GM23248 (cell line): ENCODE data around the gene MSH3. TPM values are rescaled to one million over a fixed set of nuclear protein-coding genes. Genes with fewer than 3 reads are reported as not detected.
"Not testable (repeated sequence)": the region's sequence is repeated elsewhere in the genome, so short reads cannot be mapped to it uniquely, and the experiment has no call there.

Experiments used
- DNase-seq: peaks from one replicate; pipeline ENCODE4 v3.0.0-alpha.2; 2015
- H2AFZ ChIP-seq: fragments of 200-600 bp; sonication (generic); 2 replicates; pipeline ENCODE4 v1.6.1; 2016; ENCODE audit warnings: antibody characterized with exemption
- H3F3A ChIP-seq: fragments of 200-600 bp; sonication (generic); 2 replicates; pipeline ENCODE4 v1.6.1; 2016; ENCODE audit warnings: mild to moderate bottlenecking, antibody characterized with exemption, mixed run types; ENCODE audit not compliant: insufficient read depth
- H3K27ac ChIP-seq: fragments of 200-600 bp; sonication (generic); 2 replicates; pipeline ENCODE4 v1.5.1; 2016; ENCODE audit warnings: mild to moderate bottlenecking
- H3K27me3 ChIP-seq: fragments of 200-600 bp; sonication (generic); replicated peaks from 2 replicates; pipeline ENCODE4 v1.6.1; 2016; ENCODE audit warnings: mild to moderate bottlenecking; ENCODE audit not compliant: insufficient read depth
- H3K36me3 ChIP-seq: fragments of 200-600 bp; sonication (generic); 2 replicates; pipeline ENCODE4 v1.6.1; 2016; ENCODE audit warnings: low read depth, mild to moderate bottlenecking
- H3K4me1 ChIP-seq: fragments of 200-600 bp; sonication (generic); 2 replicates; pipeline ENCODE4 v1.6.1; 2016; ENCODE audit warnings: mild to moderate bottlenecking; ENCODE audit not compliant: insufficient read depth
- H3K4me2 ChIP-seq: fragments of 200-600 bp; sonication (generic); one replicate; pipeline ENCODE4 v1.6.1; 2016; ENCODE audit warnings: mild to moderate bottlenecking; ENCODE audit not compliant: unreplicated experiment
- H3K4me3 ChIP-seq: fragments of 200-600 bp; sonication (generic); 2 replicates; pipeline ENCODE4 v1.5.1; 2016; ENCODE audit warnings: mild to moderate bottlenecking
- H3K79me2 ChIP-seq: fragments of 200-600 bp; sonication (generic); 2 replicates; pipeline ENCODE4 v1.6.1; 2016; ENCODE audit warnings: mild to moderate bottlenecking; ENCODE audit not compliant: insufficient read depth
- H3K9ac ChIP-seq: fragments of 200-600 bp; sonication (generic); 2 replicates; pipeline ENCODE4 v1.6.1; 2016; ENCODE audit warnings: mild to moderate bottlenecking
- H3K9me2 ChIP-seq: fragments of 200-600 bp; sonication (generic); 2 replicates; pipeline ENCODE4 v1.6.1; 2016; ENCODE audit warnings: mixed run types, mild to moderate bottlenecking, moderate library complexity; ENCODE audit not compliant: insufficient read depth
- H3K9me3 ChIP-seq: fragments of 200-600 bp; sonication (generic); one replicate; pipeline ENCODE4 v1.6.1; 2017; ENCODE audit warnings: low read depth
- H4K20me1 ChIP-seq: fragments of 200-600 bp; sonication (generic); 2 replicates; pipeline ENCODE4 v1.6.0; 2016; ENCODE audit not compliant: insufficient read depth
- EZH2 ChIP-seq: fragments of 200-600 bp; sonication (generic); IDR thresholded peaks from 2 replicates; pipeline ENCODE4 v1.6.1; 2018; ENCODE audit warnings: antibody characterized with exemption, mild to moderate bottlenecking; ENCODE audit not compliant: insufficient read depth, poor library complexity, severe bottlenecking
- EZH2phosphoT487 ChIP-seq: fragments of 200-600 bp; sonication (generic); IDR thresholded peaks from 2 replicates; pipeline ENCODE4 v1.6.1; 2018; ENCODE audit warnings: antibody characterized with exemption, moderate library complexity, mild to moderate bottlenecking, low read depth; ENCODE audit not compliant: insufficient read depth
- WGBS, 2 experiments: methylation state at CpG; one replicate each; pipeline ENCODE4 v1.1.6; 2015 to 2017; ENCODE audit warnings: low lambda C conversion rate in 2 of 2, low coverage in 1 of 2; ENCODE audit errors: missing lambda C conversion rate in 2 of 2; 5-methylcytosine and 5-hydroxymethylcytosine counted together
- in situ Hi-C: fragments of 300-500 bp; cut with MboI; formaldehyde crosslinking; loops from 2 replicates; pipeline ENCODE4 v1.15.0; 2020
- polyA plus RNA-seq: library from polyadenylated mRNA; unstranded; fragments of >200 nt; fragmentation: Nextera tagmentation; extraction: Ambion mirVana; gene quantifications from 2 replicates; pipeline ENCODE4 v1.2.1, GENCODE V29; 2016
- total RNA-seq: library from RNA; depleted of rRNA; stranded (reverse); fragments of >200 nt; shearing (Covaris generic); gene quantifications from 2 replicates; pipeline ENCODE4 v1.2.3, GENCODE V29; 2014

MSH3 gene
- total and polyA plus RNA-seq, 2 experiments from 2014 or later, result 11.7 to 14.0 TPM

GRCh38 chr5:80881726-80882125 lies 227.3 kb downstream of the MSH3 start:
- no peak overlapping the region for H3K9ac ChIP-seq
- TF ChIP-seq EZH2, result no peak
- H3K4me1 ChIP-seq, result no peaks in the 10 kb centered on the region
- no peaks in the 10 kb centered on the region for H3K9me2 ChIP-seq
- no peak for DNase-seq
- H3K27ac ChIP-seq, result no peak overlapping the region
- H2AFZ ChIP-seq, result no peak overlapping the region
- no peaks in the 10 kb centered on the region for H3F3A ChIP-seq
- H3K4me3 ChIP-seq, result no peak overlapping the region
- in situ Hi-C loops, result no loop called here
- H3K9me3 ChIP-seq, result no peaks in the 10 kb centered on the region
- no peaks in the 10 kb centered on the region for H4K20me1 ChIP-seq
- H3K27me3 ChIP-seq, result no peaks in the 10 kb centered on the region
- no peak overlapping the region for H3K4me2 ChIP-seq
- no peaks in the 10 kb centered on the region for H3K36me3 ChIP-seq
- H3K79me2 ChIP-seq, result no peaks in the 10 kb centered on the region
- 92 to 96% methylated on average over 4 of the region's 4 CpGs for WGBS, 2 experiments

GRCh38 chr5:80883390-80883789 lies 228.9 kb downstream of the MSH3 start:
- H3K9ac ChIP-seq, H3K9me3 ChIP-seq, H3K27me3 ChIP-seq, in situ Hi-C loops, H3K9me2 ChIP-seq, H3K36me3 ChIP-seq, H3K79me2 ChIP-seq, H3K27ac ChIP-seq, H3K4me2 ChIP-seq, DNase-seq, H3K4me1 ChIP-seq, H2AFZ ChIP-seq, H4K20me1 ChIP-seq, H3F3A ChIP-seq, H3K4me3 ChIP-seq: not testable (repeated sequence)
- 91 to 93% methylated on average over 3 of the region's 3 CpGs for WGBS, 2 experiments

GRCh38 chr5:80884086-80884813 lies 229.8 kb downstream of the MSH3 start:
- no peak for DNase-seq
- H2AFZ ChIP-seq, result no peak overlapping the region
- no peaks in the 10 kb centered on the region for H3F3A ChIP-seq
- no peaks in the 10 kb centered on the region for H3K4me1 ChIP-seq
- H3K9me2 ChIP-seq, result no peaks in the 10 kb centered on the region
- H3K36me3 ChIP-seq, result no peaks in the 10 kb centered on the region
- H4K20me1 ChIP-seq, result no peaks in the 10 kb centered on the region
- no peak overlapping the region for H3K9ac ChIP-seq
- H3K27me3 ChIP-seq, result no peaks in the 10 kb centered on the region
- no peak overlapping the region for H3K4me2 ChIP-seq
- no peak overlapping the region for H3K27ac ChIP-seq
- in situ Hi-C loops, result no loop called here
- H3K4me3 ChIP-seq, result no peak overlapping the region
- 96 to 98% methylated on average over 3 of the region's 3 CpGs for WGBS, 2 experiments
- TF ChIP-seq EZH2 (no peak), EZH2phosphoT487 (no peak)
- no peaks in the 10 kb centered on the region for H3K9me3 ChIP-seq
- H3K79me2 ChIP-seq, result no peaks in the 10 kb centered on the region

- no peaks in the 10 kb centered on the region for H3K27me3 ChIP-seq
- no peak overlapping the region for H3K9ac ChIP-seq
- no peak overlapping the region for H3K27ac ChIP-seq
- H3K79me2 ChIP-seq, result no peaks in the 10 kb centered on the region
- H3K4me1 ChIP-seq, result no peaks in the 10 kb centered on the region
- no peaks in the 10 kb centered on the region for H3K9me3 ChIP-seq
- no peaks in the 10 kb centered on the region for H3K36me3 ChIP-seq
- H3K4me3 ChIP-seq, result no peak overlapping the region
- WGBS, 2 experiments, result 95 to 96% methylated on average over 1 of the region's 1 CpG
- H4K20me1 ChIP-seq, result no peaks in the 10 kb centered on the region
- H3F3A ChIP-seq, result no peaks in the 10 kb centered on the region
- peak; percentile 9 for DNase-seq
- in situ Hi-C loops, result no loop called here
- no peak for TF ChIP-seq EZH2
- TF ChIP-seq EZH2phosphoT487, result no peak
- no peak overlapping the region for H3K4me2 ChIP-seq
- no peak overlapping the region for H2AFZ ChIP-seq
- no peaks in the 10 kb centered on the region for H3K9me2 ChIP-seq
These were observed 230.5 kb downstream of the MSH3 start for GRCh38 chr5:80884929-80885328.

GRCh38 chr5:80885396-80886000 lies 231.0 kb downstream of the MSH3 start:
- in situ Hi-C loops, result no loop called here
- H3K9me3 ChIP-seq, result no peaks in the 10 kb centered on the region
- no peaks in the 10 kb centered on the region for H3F3A ChIP-seq
- H2AFZ ChIP-seq, result no peak overlapping the region
- H4K20me1 ChIP-seq, result no peaks in the 10 kb centered on the region
- no peak overlapping the region for H3K9ac ChIP-seq
- DNase-seq, result no peak
- no peak overlapping the region for H3K4me3 ChIP-seq
- H3K27me3 ChIP-seq, result no peaks in the 10 kb centered on the region
- H3K9me2 ChIP-seq, result no peaks in the 10 kb centered on the region
- no peaks in the 10 kb centered on the region for H3K79me2 ChIP-seq
- TF ChIP-seq EZH2phosphoT487 (no peak), EZH2 (no peak)
- no peak overlapping the region for H3K27ac ChIP-seq
- H3K4me1 ChIP-seq, result no peaks in the 10 kb centered on the region
- H3K4me2 ChIP-seq, result no peak overlapping the region
- no peaks in the 10 kb centered on the region for H3K36me3 ChIP-seq
